Sigmoid colon (tissue), 4 donors: ENCODE measurements around the gene PNPLA8.
"Not testable (repeated sequence)": the region's sequence is repeated elsewhere in the genome, so short reads cannot be mapped to it uniquely, and the experiment has no call there.

ENCODE experiments used
- CTCF ChIP-seq, 4 experiments: fragments of 450-650 bp in 3 of 4; fragments of 200-600 bp in 1 of 4; IDR thresholded peaks; one replicate each; pipeline ENCODE4 v1.5.1; 2016 to 2019; ENCODE audit warnings: antibody characterized with exemption in 4 of 4, mild to moderate bottlenecking in 3 of 4, moderate library complexity in 2 of 4
- POLR2A ChIP-seq, 2 donors: fragments of 450-650 bp; IDR thresholded peaks; one replicate each; pipeline ENCODE4 v1.6.1; 2016; ENCODE audit warnings: antibody characterized with exemption in 2 of 2, mild to moderate bottlenecking in 2 of 2, moderate library complexity in 2 of 2
- POLR2AphosphoS5 ChIP-seq, 4 donors: sonication (generic); formaldehyde crosslinking; IDR thresholded peaks; one replicate each; pipeline ENCODE4 v1.6.1; 2017; ENCODE audit warnings: antibody characterized with exemption in 4 of 4

- TF ChIP-seq CTCF, POLR2A, POLR2AphosphoS5 (IDR thresholded peaks at IDR 0.05): not testable (repeated sequence)
Observed at GRCh38 chr7:108504576-108504975, 21.4 kb downstream of the PNPLA8 start.
